ENCODE measurements around the gene CTNNAL1.
"Not testable (repeated sequence)": the region's sequence is repeated elsewhere in the genome, so short reads cannot be mapped to it uniquely, and the experiment has no call there.

The CTNNAL1 gene, protein sequence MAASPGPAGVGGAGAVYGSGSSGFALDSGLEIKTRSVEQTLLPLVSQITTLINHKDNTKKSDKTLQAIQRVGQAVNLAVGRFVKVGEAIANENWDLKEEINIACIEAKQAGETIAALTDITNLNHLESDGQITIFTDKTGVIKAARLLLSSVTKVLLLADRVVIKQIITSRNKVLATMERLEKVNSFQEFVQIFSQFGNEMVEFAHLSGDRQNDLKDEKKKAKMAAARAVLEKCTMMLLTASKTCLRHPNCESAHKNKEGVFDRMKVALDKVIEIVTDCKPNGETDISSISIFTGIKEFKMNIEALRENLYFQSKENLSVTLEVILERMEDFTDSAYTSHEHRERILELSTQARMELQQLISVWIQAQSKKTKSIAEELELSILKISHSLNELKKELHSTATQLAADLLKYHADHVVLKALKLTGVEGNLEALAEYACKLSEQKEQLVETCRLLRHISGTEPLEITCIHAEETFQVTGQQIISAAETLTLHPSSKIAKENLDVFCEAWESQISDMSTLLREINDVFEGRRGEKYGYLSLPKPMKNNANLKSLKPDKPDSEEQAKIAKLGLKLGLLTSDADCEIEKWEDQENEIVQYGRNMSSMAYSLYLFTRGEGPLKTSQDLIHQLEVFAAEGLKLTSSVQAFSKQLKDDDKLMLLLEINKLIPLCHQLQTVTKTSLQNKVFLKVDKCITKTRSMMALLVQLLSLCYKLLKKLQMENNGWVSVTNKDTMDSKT

DNA sequence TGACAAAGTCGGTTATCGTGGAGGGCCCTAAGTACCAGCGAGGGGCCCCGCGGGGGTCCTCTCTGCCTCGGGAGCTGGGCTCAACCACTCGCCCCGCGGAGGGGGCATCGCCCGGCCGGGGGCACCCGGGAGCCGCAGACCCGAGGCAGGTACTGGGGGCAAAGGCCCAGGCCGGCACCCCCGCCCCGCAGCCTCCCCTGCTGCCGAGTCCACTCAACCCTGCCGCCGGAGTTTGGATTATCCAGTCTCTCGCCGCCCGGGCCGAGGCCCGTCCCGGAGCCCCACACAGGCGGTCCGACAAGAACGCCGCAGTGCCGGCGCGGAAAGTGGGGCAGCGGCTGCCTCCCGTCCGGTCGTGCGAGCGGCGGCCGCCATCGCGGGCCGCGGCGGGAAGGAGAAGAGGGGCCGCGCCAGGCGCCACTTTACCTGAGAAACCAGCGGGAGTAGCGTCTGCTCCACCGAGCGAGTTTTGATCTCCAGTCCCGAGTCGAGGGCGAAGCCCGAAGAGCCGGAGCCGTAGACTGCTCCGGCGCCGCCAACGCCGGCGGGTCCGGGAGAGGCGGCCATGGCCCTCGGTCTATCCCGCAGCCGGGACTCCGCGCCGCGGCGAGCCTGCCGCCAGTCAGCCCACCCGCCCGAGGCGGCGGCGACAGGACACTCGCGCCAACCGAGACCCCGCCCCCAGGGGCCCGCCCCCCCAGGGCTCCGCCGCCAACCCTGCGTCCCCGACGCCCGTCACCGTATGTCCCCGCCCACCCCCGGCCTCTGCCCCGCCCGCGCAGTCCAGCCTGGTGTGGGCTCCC is at the start of gene CTNNAL1:
TSS of gene CTNNAL1 (minus strand) at position 624 of the 803 bp plus-strand sequence. CDS start at position 567, 57 bp downstream.
- peak; percentile 76 to 77 for DNase-seq (ENCODE audit: low read depth in 2 of 2)

DNA sequence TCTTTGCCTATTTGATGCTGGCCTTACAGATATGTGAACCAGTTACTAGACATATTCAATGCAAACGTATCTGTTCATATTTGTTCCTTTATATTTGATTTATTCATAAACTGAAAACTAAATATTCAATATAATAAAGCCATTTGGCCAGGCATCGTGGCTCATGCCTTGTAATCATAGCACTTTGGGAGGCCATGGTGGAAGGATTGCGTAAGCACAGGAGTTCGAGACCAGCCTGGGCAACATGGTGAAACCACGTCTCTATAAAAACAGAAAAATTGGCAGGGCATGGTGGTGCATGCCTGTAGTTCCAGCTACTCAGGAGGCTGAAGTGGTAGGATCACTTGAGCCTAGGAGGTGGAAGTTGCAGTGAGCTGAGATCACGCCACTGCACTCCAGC is 49.2 kb upstream of the CTNNAL1 start:
- no peak for DNase-seq (ENCODE audit: low read depth in 2 of 2)

DNA sequence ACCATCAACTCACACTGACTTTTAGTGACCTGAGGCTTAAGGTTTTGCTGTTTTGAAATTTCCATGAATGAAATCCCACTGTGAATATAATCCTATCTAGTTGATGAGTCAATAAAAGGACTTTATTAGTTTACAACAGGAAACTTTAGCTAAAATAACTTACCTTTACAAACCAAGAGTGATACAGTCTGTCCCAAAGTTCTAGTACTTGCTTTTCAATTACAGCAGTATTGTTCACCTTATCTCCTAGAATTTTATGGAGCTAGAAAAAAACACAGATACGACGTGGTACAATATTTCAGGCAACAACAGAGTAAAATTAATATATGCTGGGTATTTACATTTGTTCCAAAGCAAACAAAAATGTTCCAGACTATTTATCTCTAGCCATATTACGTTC is 46.9 kb upstream of the CTNNAL1 start:
- DNase-seq (ENCODE audit: low read depth in 2 of 2), result no peak

DNA sequence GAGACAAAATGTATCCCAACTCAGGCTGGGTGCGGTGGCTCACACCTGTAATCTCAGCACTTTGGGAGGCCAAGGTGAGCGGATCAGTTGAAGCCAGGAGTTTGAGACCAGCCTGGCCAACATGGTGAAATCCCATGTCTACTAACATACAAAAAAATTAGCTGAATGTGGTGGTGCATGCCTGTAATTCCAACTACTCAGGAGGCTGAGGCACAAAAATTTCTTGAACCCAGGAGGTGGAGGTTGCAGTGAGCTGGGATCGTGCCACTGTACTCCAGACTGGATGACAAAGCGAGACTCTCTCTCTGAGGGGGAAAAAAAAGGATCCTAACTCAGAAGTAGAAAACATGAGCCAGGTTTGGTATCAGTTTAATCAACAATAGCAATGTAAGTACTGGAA is 39.8 kb upstream of the CTNNAL1 start:
- DNase-seq (ENCODE audit: low read depth in 2 of 2), result not testable (repeated sequence)

- no peak for DNase-seq (ENCODE audit: low read depth in 2 of 2)
Measured at GRCh38 chr9:109052416-109052815, 39.1 kb upstream of the CTNNAL1 start.

DNA sequence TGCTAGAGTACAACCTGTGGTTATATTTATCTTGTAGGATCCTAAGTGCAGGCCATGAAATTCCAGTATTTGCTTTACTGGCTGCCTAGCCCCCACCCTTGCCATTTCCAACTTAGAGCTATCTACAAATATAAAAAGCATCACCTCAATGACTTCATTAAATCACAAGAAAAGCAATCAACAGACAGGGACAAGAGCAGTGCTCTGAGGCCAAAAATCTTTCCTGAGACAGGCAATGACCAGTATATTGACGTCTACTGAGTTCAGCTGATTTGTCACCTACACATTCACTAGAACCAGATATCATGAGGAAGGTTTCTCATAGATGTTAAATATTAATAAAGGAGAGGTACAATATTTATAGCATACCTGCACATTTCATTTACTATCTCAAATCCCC is 38.4 kb upstream of the CTNNAL1 start:
- DNase-seq (ENCODE audit: low read depth in 2 of 2), result no peak

GRCh38 chr9:109050444-109050843 is 37.1 kb upstream of the CTNNAL1 start:
- no peak for DNase-seq (ENCODE audit: low read depth in 2 of 2)

- DNase-seq (ENCODE audit: low read depth in 2 of 2), result no peak
Measured at GRCh38 chr9:109048822-109049221, 35.5 kb upstream of the CTNNAL1 start.

DNA sequence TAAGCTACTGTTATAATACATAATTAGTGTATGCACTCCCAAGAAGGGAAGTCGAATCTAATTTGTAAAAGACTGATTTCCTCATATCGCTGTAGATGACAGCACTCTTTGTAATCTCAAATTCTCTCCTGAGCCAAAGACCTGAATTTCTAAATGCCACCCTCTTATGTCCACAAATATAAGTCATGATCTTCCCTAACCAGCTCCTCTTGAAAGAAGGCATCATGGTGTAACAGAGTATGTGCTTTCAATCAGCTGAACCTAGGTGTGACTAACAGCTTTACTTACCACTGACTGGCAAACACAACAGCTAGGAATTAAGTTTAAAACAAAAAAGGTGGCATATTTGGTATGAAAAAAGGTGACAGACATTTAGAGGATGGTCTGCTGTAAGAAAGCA is 34.0 kb upstream of the CTNNAL1 start:
- no peak for DNase-seq (ENCODE audit: low read depth in 2 of 2)

GRCh38 chr9:109046346-109046745 is 33.0 kb upstream of the CTNNAL1 start:
- no peak for DNase-seq (ENCODE audit: low read depth in 2 of 2)

DNA sequence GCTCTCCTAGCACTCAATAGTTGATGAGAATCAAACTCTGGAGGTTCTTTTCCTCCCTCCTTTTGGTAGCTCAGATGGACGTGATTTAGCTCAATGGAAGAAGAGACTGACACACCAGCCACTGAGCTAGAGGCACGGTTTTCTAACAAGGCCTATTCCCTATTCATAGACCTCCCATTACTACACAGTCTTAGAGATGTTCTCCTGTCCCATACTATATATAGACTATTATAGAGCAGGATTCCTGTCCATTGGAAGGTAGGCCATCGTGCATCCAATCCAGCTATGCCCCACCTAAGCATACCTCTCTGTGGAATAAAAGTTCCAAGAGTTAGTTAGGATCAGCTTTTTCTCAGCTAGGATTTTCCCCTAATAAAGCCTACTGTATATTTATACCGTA is 30.3 kb upstream of the CTNNAL1 start:
- no peak for DNase-seq (ENCODE audit: low read depth in 2 of 2)

DNA sequence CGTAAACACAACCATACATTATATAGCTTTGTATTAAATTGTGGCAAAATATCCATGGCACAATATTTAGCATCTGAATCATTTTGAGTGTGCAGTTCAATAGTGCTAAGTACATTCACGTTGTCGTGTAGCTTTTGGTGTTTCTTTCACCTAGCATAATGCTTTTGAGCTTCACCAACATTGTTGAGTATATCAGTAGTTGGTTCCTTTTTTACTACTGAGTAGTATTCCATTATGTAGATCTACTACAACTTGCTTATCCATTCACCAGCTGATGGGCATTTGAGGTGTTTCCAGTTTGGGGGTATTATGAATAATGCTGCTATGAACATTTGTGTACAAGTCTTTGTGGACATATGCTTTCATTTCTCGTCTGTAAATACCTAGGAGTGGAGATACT is 27.3 kb upstream of the CTNNAL1 start:
- DNase-seq (ENCODE audit: low read depth in 2 of 2), result no peak

DNA sequence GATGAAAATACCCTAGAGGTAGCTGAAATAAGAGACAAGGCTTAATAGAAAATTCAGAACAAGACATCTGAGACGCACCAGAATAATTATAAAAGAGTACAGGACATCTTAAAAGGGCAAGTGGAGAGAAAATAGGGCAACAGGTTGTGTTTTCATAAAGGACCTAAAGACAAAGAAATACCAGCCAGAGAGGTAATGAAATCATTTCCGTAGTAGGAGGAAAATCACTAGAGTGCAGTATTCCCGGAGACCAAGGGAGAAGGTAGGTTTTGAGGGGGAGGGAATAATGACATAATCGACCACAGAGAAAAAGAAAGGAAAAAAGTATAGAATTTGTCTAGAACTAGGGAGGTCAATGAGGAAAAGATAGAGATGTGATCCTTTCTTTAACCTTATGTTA is 26.2 kb upstream of the CTNNAL1 start:
- no peak for DNase-seq (ENCODE audit: low read depth in 2 of 2)

DNA sequence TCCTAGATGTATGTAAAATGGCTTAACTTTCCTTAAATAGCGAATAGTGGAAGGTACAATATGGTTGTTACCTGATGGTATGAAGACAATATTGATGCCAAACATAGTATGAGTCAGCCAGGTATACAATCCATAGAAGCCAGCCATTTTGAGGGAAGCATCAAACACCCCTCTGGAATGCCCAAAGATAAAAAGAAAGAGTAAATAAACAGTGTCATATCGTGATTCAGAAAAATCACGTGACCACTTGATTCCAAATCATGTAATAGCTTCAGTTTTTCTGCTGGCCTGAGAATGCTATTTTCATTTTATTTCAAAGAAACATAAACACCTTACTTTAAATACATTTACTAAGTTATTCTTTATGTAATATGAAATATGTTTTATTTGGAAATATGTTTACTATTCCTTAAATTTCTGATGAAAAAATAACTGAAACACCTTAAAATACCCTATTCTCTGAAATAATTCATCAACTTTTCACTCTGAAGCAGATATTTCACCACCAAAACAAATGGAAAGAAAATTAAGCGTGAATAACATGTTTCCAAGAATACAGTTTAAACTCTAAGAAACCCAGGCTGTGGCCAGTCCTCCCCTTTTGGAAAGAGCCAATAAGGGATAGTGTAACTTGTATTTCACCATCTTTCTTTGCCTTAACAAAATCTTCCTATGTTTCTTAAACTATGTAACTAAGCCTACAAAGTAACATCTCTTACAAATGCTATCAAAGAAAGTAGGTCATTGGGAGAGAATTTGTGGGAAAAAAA is 24.8 kb upstream of the CTNNAL1 start:
- no peak for DNase-seq (ENCODE audit: low read depth in 2 of 2)

DNA sequence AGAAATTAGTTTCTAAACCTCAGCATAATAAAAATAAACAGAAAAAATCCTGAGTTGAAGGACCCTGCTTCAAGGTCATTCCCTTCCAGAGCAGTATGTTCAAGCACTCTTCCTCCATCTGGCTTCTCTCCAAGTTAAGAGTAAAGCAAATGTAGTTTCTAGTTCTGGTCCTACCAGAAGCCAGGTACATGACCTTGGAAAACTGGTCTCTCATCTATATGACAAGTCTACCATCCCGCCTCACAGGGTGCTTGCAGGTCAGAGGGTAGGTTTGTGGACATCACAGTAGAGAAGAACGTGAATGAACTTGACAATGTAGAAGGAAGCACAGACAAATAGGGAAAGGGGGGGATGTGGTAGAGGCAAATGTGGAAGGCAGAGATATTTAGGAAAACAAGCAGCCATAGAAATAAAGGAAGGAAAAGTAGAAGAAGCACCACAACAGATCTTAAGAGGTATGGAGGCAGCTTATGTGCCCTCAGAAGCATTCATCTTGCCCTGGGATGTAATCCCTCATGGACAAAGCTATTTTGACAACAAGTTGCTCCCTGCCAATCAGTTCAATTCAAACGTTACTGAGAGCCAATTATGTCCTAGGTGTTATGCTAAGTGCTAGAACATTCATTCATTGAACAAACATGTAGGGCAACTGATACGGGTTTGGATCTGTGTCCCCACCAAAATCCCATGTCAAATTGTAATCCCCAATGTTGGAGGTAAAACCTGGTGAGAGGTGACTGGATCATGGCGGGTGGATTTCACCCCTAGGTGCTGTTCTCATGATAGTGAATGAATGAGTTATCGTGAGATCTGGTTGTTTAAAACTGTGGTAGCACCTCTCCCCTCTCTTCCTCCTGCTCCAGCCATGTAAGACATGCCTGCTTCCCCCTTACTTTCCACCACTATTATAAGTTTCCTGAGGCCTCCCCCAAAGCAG is 23.7 kb upstream of the CTNNAL1 start:
- DNase-seq (ENCODE audit: low read depth in 2 of 2), result no peak

- DNase-seq (ENCODE audit: low read depth in 2 of 2), result no peak
Measured at GRCh38 chr9:109035684-109036423, 22.6 kb upstream of the CTNNAL1 start.

DNA sequence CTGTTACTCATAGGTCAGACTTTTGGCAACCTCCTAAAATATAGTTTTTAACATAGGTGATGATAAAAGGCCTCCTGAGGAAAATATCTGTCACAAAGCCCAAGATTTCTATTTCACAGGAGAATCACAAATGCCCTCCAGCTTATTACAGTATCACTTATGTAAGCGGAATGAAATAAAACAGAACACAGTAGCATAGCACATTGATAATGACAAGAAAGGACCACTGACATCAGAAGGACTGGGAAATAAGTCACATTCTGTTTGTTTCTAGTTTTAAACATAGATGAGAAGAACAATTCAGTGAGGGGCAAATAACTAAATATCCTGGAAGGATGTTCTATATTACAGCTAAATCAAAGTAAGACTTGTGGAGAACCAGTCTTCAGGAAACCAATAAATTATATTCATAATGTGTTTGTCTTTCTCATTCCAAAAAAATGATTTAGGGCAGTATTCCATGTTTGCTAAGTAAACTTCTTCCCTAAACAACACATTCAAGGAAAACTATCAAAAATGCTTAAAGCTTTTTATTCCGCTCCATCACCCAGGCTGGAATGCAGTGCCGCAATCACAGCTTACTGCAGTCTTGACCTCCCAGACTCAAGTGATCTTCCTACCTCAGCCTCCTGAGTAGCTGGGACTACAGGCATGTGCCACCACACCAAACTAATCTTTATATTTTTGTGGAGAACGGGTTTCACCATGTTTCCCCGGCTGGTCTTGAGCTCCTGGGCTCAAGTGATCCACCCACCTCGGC is 20.8 kb upstream of the CTNNAL1 start:
- DNase-seq (ENCODE audit: low read depth in 2 of 2), result no peak

- no peak for DNase-seq (ENCODE audit: low read depth in 2 of 2)
Measured at GRCh38 chr9:109031241-109031640, 17.9 kb upstream of the CTNNAL1 start.

GRCh38 chr9:109030426-109030825 is 17.1 kb upstream of the CTNNAL1 start:
- no peak for DNase-seq (ENCODE audit: low read depth in 2 of 2)

Measured in stimulated activated CD8-positive, alpha-beta memory T cell treated with anti-CD3 and anti-CD28 coated beads, Interleukin-2, amount 100 ng/mL, for 1 hour (primary cell).